GM12875 (cell line): ENCODE measurements around the gene RNF20.

Experiments
- H3K4me3 ChIP-seq: one replicate; pipeline ENCODE4 v1.5.1; 2011; ENCODE audit warnings: low read depth, low read length, control low read depth
- TF ChIP-seq, protein P1 (sequence below): IDR thresholded peaks from 2 replicates; pipeline ENCODE4 v1.5.1; 2011; ENCODE audit warnings: low read depth, mild to moderate bottlenecking, control low read depth, inconsistent platforms, low read length, moderate library complexity, borderline replicate concordance; ENCODE audit not compliant: insufficient read depth

Gene RNF20

DNA sequence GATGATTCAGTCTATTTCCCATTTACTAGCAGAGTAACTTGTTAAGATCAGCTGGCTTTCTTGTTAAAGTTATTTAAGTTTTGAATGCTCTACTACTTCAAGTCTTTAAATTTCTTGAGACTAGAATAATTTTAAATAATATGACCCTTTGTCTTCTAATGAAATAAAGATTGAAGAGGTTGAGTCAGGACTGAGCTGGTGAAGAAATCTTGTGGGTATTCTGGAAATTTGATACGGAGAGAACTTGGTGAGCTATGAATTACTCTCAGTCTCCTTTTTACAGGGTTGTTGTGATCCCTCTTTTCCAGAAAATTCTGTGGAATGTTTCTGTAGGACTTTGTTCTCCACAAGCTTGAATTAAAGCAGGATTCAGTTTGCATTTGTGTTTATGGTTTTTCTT is 29.3 kb downstream of the RNF20 start:
- TF ChIP-seq, protein P1, sequence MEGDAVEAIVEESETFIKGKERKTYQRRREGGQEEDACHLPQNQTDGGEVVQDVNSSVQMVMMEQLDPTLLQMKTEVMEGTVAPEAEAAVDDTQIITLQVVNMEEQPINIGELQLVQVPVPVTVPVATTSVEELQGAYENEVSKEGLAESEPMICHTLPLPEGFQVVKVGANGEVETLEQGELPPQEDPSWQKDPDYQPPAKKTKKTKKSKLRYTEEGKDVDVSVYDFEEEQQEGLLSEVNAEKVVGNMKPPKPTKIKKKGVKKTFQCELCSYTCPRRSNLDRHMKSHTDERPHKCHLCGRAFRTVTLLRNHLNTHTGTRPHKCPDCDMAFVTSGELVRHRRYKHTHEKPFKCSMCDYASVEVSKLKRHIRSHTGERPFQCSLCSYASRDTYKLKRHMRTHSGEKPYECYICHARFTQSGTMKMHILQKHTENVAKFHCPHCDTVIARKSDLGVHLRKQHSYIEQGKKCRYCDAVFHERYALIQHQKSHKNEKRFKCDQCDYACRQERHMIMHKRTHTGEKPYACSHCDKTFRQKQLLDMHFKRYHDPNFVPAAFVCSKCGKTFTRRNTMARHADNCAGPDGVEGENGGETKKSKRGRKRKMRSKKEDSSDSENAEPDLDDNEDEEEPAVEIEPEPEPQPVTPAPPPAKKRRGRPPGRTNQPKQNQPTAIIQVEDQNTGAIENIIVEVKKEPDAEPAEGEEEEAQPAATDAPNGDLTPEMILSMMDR, result no peak
- H3K4me3 ChIP-seq, result no peak overlapping the region

DNA sequence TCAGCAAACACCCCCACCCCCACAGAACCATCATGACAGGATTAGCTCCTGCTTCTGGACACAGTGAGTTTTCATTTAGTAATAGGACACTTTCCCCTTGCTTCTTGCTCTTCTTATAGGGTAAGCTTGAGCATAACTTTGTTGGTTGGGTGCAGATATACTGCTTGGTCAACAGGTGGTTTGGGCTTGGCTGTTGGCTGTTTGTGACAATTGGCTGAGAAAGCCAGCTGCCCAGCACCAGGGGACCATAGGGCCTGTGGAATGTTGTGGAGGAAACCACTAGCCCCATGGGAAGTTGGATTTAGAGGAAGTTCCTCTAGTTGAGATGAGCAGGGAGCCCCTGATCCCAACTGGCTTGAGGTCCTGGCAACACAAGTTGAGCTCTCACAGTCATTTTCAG is 30.6 kb downstream of the RNF20 start:
- TF ChIP-seq, protein P1, result no peak
- no peak overlapping the region for H3K4me3 ChIP-seq

DNA sequence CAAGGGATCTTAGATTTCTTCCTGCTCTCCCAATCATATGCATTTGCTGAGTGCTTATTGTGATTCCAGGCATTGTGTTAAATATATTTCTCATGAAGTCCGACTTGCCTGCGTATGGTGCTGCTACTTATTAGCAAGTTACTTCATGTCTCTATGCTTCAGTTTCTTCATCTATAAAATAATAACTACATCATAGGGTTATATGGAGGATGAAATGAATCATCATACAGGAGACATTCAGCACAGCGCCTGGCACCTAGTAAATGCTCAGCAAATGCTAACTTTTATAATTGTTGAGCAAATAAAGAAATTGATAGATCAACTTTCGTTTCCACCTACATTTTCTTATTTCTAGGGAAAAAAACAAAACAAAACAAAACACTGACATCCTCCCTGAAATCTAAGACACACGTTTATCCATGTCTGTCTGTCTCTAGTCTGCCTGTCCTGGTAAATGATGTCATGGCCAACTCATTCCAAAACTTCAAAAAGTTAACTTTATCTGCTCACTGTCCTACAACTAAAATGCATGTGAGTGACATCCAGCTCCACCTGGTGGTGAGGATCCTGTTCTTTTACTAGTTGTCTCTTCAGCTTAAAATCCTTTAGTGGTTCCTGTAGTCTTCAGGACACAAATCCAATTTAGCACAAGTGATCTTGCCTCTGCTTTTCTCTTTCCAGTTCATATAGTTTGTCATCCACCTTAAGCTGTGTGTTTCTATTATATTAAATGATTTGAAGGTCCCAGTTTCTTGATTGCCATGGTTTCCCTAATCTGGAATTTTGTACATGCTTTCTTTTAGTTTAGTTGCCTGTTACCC is 33.5 kb downstream of the RNF20 start:
- TF ChIP-seq, protein P1, result peak; percentile 33; the same call in 1 of the 2 replicates
- H3K4me3 ChIP-seq, result no peak overlapping the region

- no peak overlapping the region for H3K4me3 ChIP-seq
- TF ChIP-seq, protein P1, result no peak
Measured at GRCh38 chr9:101567725-101568350, 34.2 kb downstream of the RNF20 start.

DNA sequence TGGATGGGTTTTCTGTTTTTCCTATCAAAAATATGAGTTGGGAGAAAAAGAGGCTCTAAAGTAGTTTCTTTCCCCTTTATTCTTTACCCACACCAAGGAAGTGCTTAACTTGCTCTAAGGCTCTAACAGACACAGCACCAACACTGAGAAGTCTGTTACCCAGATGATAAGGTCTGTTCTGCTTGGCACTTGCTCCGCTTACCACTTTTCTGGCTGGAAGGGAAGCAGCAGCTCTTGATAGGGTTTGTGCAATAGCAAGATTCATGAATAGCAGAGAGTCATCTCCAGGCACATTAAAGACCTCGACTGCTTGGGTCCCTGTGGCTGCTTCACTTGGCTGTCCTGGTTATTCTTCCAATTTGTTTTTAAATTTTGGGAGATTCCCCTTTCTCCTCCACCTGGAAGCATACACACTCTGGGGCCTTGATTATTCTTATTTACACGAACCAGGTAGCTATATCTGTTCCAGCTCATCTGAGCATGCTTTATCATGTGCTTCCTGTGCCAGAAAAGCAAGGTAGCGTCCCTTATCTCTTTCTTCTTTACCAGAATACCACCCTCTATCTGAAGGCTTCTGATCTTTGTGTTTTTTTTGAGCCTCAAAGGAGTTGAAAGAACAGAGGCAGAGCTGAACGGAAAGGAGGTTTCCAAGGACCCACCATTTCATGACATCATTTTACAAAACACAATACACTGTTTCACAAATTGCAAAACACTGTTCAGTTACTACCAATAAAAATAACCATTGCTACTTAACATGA is 36.3 kb downstream of the RNF20 start:
- no peak overlapping the region for H3K4me3 ChIP-seq
- TF ChIP-seq, protein P1, result no peak

DNA sequence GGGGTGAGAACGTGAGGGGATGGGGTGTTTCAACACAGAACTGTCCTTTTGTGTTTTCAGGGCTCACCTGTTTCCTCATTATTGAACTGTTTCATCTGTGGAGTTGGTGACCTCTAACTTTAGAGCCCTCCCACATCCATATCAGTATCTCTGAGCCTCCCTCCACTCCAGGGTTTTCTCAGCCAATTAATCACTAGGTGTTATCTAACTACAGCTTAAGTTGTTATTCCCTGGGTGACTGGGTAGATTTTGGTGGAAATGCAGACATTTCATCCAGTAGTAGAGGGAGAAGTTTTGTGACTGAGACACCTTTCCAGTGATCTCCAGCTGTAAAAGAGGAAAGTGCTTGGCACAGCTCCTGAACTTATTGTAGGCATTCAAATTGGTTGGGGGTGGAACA is 37.5 kb downstream of the RNF20 start:
- TF ChIP-seq, protein P1, result no peak
- no peak overlapping the region for H3K4me3 ChIP-seq
